Measurements from ENCODE around the gene MDN1. TPM values are rescaled to one million over a fixed set of nuclear protein-coding genes. Genes with fewer than 3 reads are reported as not detected.

Gene MDN1
- total and polyA plus RNA-seq, 2 of the 8 experiments (the other 6 are each of a cell fraction or from before 2014, with no cell fraction given), result 53.5 to 179 TPM

DNA sequence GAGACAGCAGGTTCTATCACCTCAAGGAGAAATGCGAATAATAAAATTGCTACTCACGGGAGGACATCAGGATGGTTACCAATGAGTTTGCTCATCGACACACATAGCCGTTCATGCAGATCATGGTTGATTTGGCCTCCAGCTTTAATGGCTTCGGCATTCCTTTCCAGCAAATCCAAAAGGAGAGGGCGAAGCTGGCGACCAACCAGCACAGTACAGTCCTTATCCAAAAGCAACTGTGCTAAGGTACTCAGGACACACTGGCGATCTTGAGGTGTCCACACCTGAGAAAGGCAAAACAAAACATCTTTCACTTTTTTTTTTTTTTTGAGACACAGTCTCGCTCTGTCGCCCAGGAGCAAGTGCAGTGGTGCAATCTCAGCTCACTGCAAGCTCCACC, 16.3 kb downstream of the MDN1 start:
- Histone ChIP-seq H3K79me2 (ENCODE audit: control insufficient read depth in 1 of 2, insufficient read depth in 2 of 2, low read length in 2 of 2) (peaks cover 11 to 86% of the 10 kb centered on the region in 2 experiments), H2BK15ac (ENCODE audit: low read length) (peak overlapping the region; percentile 46; the same call in 1 of the 2 replicates), H3K4ac (replicated peaks; ENCODE audit: insufficient read length, low read depth, low read length) (no peak overlapping the region), H3K4me3 (ENCODE audit: extremely low read depth in 1 of 4, insufficient read depth in 2 of 4, low read depth in 3 of 4, low read length in 4 of 4) (no peak overlapping the region), H3K36me3 (ENCODE audit: control insufficient read depth in 2 of 4, insufficient read depth in 4 of 4, low read length in 3 of 4) (peaks cover 3 to 20% (median 8%) of the 10 kb centered on the region in 4 experiments; a peak in 6 of 8 replicates), H2AFZ (ENCODE audit: low read length) (no peak overlapping the region), H3K27ac (ENCODE audit: low read depth, low read length) (no peak overlapping the region), H2BK20ac (ENCODE audit: low read length) (no peak overlapping the region), H3K23me2 (ENCODE audit: low read depth, low read length) (no peaks in the 10 kb centered on the region), H3K79me1 (ENCODE audit: low read depth, low read length) (peaks cover 10% of the 10 kb centered on the region; the same call in 1 of the 2 replicates), H4K8ac (ENCODE audit: extremely low read depth, insufficient read depth, low read length) (no peak overlapping the region), H2AK5ac (ENCODE audit: low read depth, low read length) (no peak overlapping the region), H4K20me1 (replicated peaks in 1 of 2; ENCODE audit: control insufficient read depth in 1 of 2, insufficient read depth in 2 of 2, low read length in 2 of 2) (peaks cover 4% of the 10 kb centered on the region in 2 experiments), H2BK5ac (ENCODE audit: low read depth, low read length) (0 out of 2 replicates have a peak overlapping the region, but pooled peaks have one; percentile 44), H3K23ac (ENCODE audit: insufficient read length) (no peak overlapping the region), H2BK120ac (replicated peaks; ENCODE audit: low read depth, low read length) (no peak overlapping the region), H3K56ac (replicated peaks; ENCODE audit: insufficient read length, low read depth, low read length) (no peak overlapping the region), H3K4me1 (replicated peaks in 1 of 4; ENCODE audit: control insufficient read depth in 3 of 4, insufficient read depth in 4 of 4, low read length in 3 of 4) (peaks cover 8 to 18% (median 11%) of the 10 kb centered on the region in 4 experiments; a peak in 4 of 7 replicates), H3K18ac (ENCODE audit: extremely low read depth, low read length) (no peak overlapping the region), H4K91ac (replicated peaks; ENCODE audit: insufficient read length, low read length) (no peak overlapping the region), H3K9me3 (ENCODE audit: insufficient read depth in 2 of 2, low read depth in 1 of 2, low read length in 1 of 2) (no peaks in the 10 kb centered on the region), H3K4me2 (ENCODE audit: insufficient read depth in 1 of 2, low read depth in 2 of 2, low read length in 2 of 2) (no peak overlapping the region; a peak in 1 of 4 replicates), H2BK12ac (ENCODE audit: low read depth, low read length) (no peak overlapping the region; the same call in 1 of the 2 replicates), H3K27me3 (replicated peaks in 1 of 4; ENCODE audit: control insufficient read depth in 3 of 4, extremely low read depth in 1 of 4, insufficient read depth in 3 of 4, low read length in 3 of 4) (no peaks in the 10 kb centered on the region), H3K14ac (ENCODE audit: insufficient read length) (no peak overlapping the region), H4K5ac (ENCODE audit: insufficient read length, low read depth, low read length) (no peak overlapping the region), H3K9ac (replicated peaks in 1 of 4; ENCODE audit: extremely low read depth in 1 of 4, low read depth in 3 of 4, low read length in 3 of 4) (no peak overlapping the region; a peak in 1 of 7 replicates)
- 89% methylated on average over 10 of the region's 10 CpGs; no CpG with 5 or more reads in 1 of the 2 experiments for whole genome bisulfite sequencing, 2 experiments (ENCODE audit: extremely low coverage in 1 of 2, insufficient coverage in 1 of 2, insufficient read length in 1 of 2, insufficient replicate concordance in 2 of 2, low coverage in 1 of 2, low lambda C conversion rate in 2 of 2, missing lambda C conversion rate in 1 of 2)
- TF ChIP-seq, protein P1, sequence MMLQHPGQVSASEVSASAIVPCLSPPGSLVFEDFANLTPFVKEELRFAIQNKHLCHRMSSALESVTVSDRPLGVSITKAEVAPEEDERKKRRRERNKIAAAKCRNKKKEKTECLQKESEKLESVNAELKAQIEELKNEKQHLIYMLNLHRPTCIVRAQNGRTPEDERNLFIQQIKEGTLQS (IDR thresholded peaks at IDR 0.05; ENCODE audit: insufficient read depth, low read depth, low read length), result no peak
- TF ChIP-seq EP300 (IDR thresholded peaks at IDR 0.05; ENCODE audit: borderline replicate concordance in 1 of 2, low read depth in 2 of 2, low read length in 2 of 2) (no peak), SIX5 (IDR thresholded peaks at IDR 0.05; ENCODE audit: low read depth, low read length) (no peak), MAX (IDR thresholded peaks at IDR 0.05) (no peak), ASH2L (IDR thresholded peaks at IDR 0.05; ENCODE audit: low read length) (no peak), GABPA (IDR thresholded peaks at IDR 0.05; ENCODE audit: borderline replicate concordance, insufficient read depth, low read length) (no peak), CHD2 (IDR thresholded peaks at IDR 0.05; ENCODE audit: low read length) (no peak), SIN3A (conservative IDR thresholded peaks at IDR 0.05 in 1 of 2, IDR thresholded peaks at IDR 0.05 in 1 of 2; ENCODE audit: low read depth in 1 of 2, low read length in 2 of 2) (no peak), KDM5A (IDR thresholded peaks at IDR 0.05; ENCODE audit: low read length) (no peak), JUND (IDR thresholded peaks at IDR 0.05; ENCODE audit: low read length) (no peak)
- DNase-seq (ENCODE audit: low read depth in 1 of 2, low spot score in 2 of 2) (no peak), FAIRE-seq (no peak)
- CTCF ChIA-PET (ENCODE audit: partially characterized antibody), result interaction anchor here (1.0 to 5.7 kb wide), 2 partner anchors 8 to 10 kb away, joined by 3 to 27 read pairs; no protein-coding TSS in a partner anchor
- POLR2A ChIA-PET (ENCODE audit: partially characterized antibody), result interaction anchor here (1.0 to 8.6 kb wide), 4 partner anchors 10 to 26 kb away, joined by 4 to 72 read pairs (median 7); partner anchors contain the start of genes CASP8AP2 and MDN1
